SK-N-SH (cell line): ENCODE results near the gene WIZ. TPM values are rescaled to one million over a fixed set of nuclear protein-coding genes. Genes with fewer than 3 reads are reported as not detected.

ENCODE experiments used
- CTCF ChIA-PET: fragments of 300-600, 350-600 bp; formaldehyde crosslinking; extraction: SDS; loops from one replicate; lab custom pipeline; 2021; lab: Yijun Ruan, JAX
- POLR2A ChIA-PET: fragments of 350-600 bp; sonication (Branson Sonifier 250); formaldehyde crosslinking; extraction: SDS; loops from one replicate; lab custom pipeline; 2020; ENCODE audit warnings: antibody characterized with exemption, inconsistent platforms; lab: Yijun Ruan, JAX
- DNase-seq: peaks from one replicate; pipeline ENCODE4 v3.0.0; 2012
- H2AFZ ChIP-seq: fragments of 200-600 bp; sonication (generic); 2 replicates; pipeline ENCODE4 v1.8.1; 2016; ENCODE audit warnings: antibody characterized with exemption, mild to moderate bottlenecking, low read depth
- H3F3A ChIP-seq: fragments of 200-600 bp; sonication (generic); replicated peaks from 2 replicates; pipeline ENCODE3; 2016; ENCODE audit warnings: antibody characterized with exemption, mild to moderate bottlenecking; ENCODE audit not compliant: insufficient read depth
- H3K27ac ChIP-seq, 2 experiments: fragments of 200-500 bp in 1 of 2; fragments of 200-600 bp in 1 of 2; sonication (Bioruptor generic) in 1 of 2; sonication (generic), shearing (Covaris generic) in 1 of 2; 2 replicates each; pipeline versions ENCODE4 v1.5.1 to v1.6.1; 2014 to 2016; ENCODE audit warnings: low read depth in 2 of 2, inconsistent platforms in 1 of 2, low read length in 1 of 2, mild to moderate bottlenecking in 1 of 2, mixed read lengths in 1 of 2
- H3K27me3 ChIP-seq: fragments of 200-600 bp; sonication (generic), shearing (Covaris generic); 2 replicates; pipeline ENCODE4 v1.6.1; 2016; ENCODE audit warnings: mixed run types; ENCODE audit not compliant: insufficient read depth
- H3K36me3 ChIP-seq, 2 experiments: fragments of 200-500 bp in 1 of 2; fragments of 200-600 bp in 1 of 2; sonication (Bioruptor generic) in 1 of 2; sonication (generic) in 1 of 2; replicated peaks in 1 of 2; 2 replicates each; pipeline versions ENCODE3 to v1.5.1; 2014 to 2016; ENCODE audit warnings: low read length in 1 of 2, mild to moderate bottlenecking in 1 of 2; ENCODE audit not compliant: insufficient read depth in 2 of 2, control insufficient read depth in 1 of 2
- H3K4me1 ChIP-seq, 2 experiments: fragments of 200-500 bp in 1 of 2; fragments of 200-600 bp in 1 of 2; sonication (Bioruptor generic) in 1 of 2; sonication (generic), shearing (Covaris generic) in 1 of 2; 2 replicates each; pipeline versions ENCODE4 v1.5.1 to v1.6.1; 2014 to 2016; ENCODE audit warnings: low read depth in 1 of 2, low read length in 1 of 2, mixed run types in 1 of 2; ENCODE audit not compliant: insufficient read depth in 2 of 2, control insufficient read depth in 1 of 2
- H3K4me2 ChIP-seq: fragments of 200-600 bp; sonication (generic), shearing (Covaris generic); 2 replicates; pipeline ENCODE4 v1.6.1; 2017; ENCODE audit warnings: mixed run types
- H3K4me3 ChIP-seq, 2 experiments: fragments of 200-500 bp in 1 of 2; fragments of 200-600 bp in 1 of 2; sonication (Bioruptor generic) in 1 of 2; sonication (generic), shearing (Covaris generic) in 1 of 2; 2 replicates each; pipeline versions ENCODE4 v1.5.1 to v1.8.1; 2014 to 2016; ENCODE audit warnings: low read depth in 2 of 2, inconsistent platforms in 1 of 2, low read length in 1 of 2, mild to moderate bottlenecking in 1 of 2, mixed read lengths in 1 of 2, moderate library complexity in 1 of 2
- H3K79me2 ChIP-seq: fragments of 200-600 bp; sonication (generic); 2 replicates; pipeline ENCODE4 v1.8.1; 2017; ENCODE audit warnings: mild to moderate bottlenecking; ENCODE audit not compliant: insufficient read depth
- H3K9ac ChIP-seq: fragments of 200-600 bp; sonication (generic); 2 replicates; pipeline ENCODE4 v1.6.1; 2017; ENCODE audit warnings: mixed run types
- H3K9me2 ChIP-seq: fragments of 200-600 bp; sonication (generic); 2 replicates; pipeline ENCODE4 v1.6.1; 2017; ENCODE audit warnings: mixed run types
- H3K9me3 ChIP-seq: fragments of 200-600 bp; sonication (generic); 2 replicates; pipeline ENCODE4 v1.6.1; 2017; ENCODE audit warnings: mixed run types, mild to moderate bottlenecking, moderate library complexity
- H4K20me1 ChIP-seq: fragments of 200-600 bp; sonication (generic); 2 replicates; pipeline ENCODE4 v1.6.1; 2017; ENCODE audit warnings: mild to moderate bottlenecking, mixed run types; ENCODE audit not compliant: insufficient read depth
- EZH2phosphoT487 ChIP-seq: fragments of 200-600 bp; sonication (generic); IDR thresholded peaks from 2 replicates; pipeline ENCODE4 v1.6.1; 2017; ENCODE audit warnings: low read depth, mixed run types, mild to moderate bottlenecking, antibody characterized with exemption, moderate library complexity, borderline replicate concordance
- GABPA ChIP-seq: IDR thresholded peaks from 2 replicates; pipeline ENCODE4 v1.4.0; 2012; ENCODE audit warnings: low read depth, mild to moderate bottlenecking
- JUND ChIP-seq: IDR thresholded peaks from 2 replicates; pipeline ENCODE4 v1.4.0; 2012
- MXI1 ChIP-seq: IDR thresholded peaks from 2 replicates; pipeline ENCODE4 v1.6.1; 2012; ENCODE audit warnings: mild to moderate bottlenecking, low read depth, low read length, improper control_type of control experiment
- PBX3 ChIP-seq: IDR thresholded peaks from 2 replicates; pipeline ENCODE4; 2012
- RCOR1 ChIP-seq: fragments of 150-350 bp; IDR thresholded peaks from 2 replicates; pipeline ENCODE4 v1.6.1; 2017; ENCODE audit warnings: antibody characterized with exemption, low read length
- RXRA ChIP-seq: IDR thresholded peaks from 2 replicates; pipeline ENCODE4 v1.4.0; 2012; ENCODE audit warnings: low read depth, mild to moderate bottlenecking, borderline replicate concordance
- SIN3A ChIP-seq: IDR thresholded peaks from 2 replicates; pipeline ENCODE4 v1.6.1; 2012; ENCODE audit warnings: low read depth, mild to moderate bottlenecking, low read length, moderate library complexity, borderline replicate concordance
- SMC3 ChIP-seq: IDR thresholded peaks from 2 replicates; pipeline ENCODE4 v1.6.1; 2012; ENCODE audit warnings: low read depth, low read length, improper control_type of control experiment
- TAF1 ChIP-seq: IDR thresholded peaks from 2 replicates; pipeline ENCODE4 v1.6.1; 2012; ENCODE audit warnings: low read depth, mild to moderate bottlenecking, low read length, moderate library complexity, borderline replicate concordance
- WGBS: methylation state at CpG from one replicate; pipeline ENCODE4 v1.1.6; 2017; ENCODE audit warnings: low lambda C conversion rate; 5-methylcytosine and 5-hydroxymethylcytosine counted together
- polyA plus RNA-seq, 3 experiments: library from polyadenylated mRNA; depleted of rRNA; stranded (reverse); fragments of >200 nt; gene quantifications; 2 replicates each; pipeline ENCODE4 v1.2.3, GENCODE V29; 2012

Gene WIZ
- polyA plus RNA-seq, 1 of the 3 experiments (the other 2 are of a cell fraction): 15.5 TPM

- H3K27me3 ChIP-seq: no peaks in the 10 kb centered on the region
- peaks cover 49% of the 10 kb centered on the region for H3K79me2 ChIP-seq
- no peak overlapping the region for H3K4me3 ChIP-seq
- CTCF ChIA-PET: no interaction called here
- H3F3A ChIP-seq: no peaks in the 10 kb centered on the region
- TF ChIP-seq TAF1: no peak
- TF ChIP-seq MXI1: no peak
- no peak for TF ChIP-seq SIN3A
- no peak for TF ChIP-seq PBX3
- TF ChIP-seq RXRA: no peak
- H3K36me3 ChIP-seq: peaks cover 5 to 74% of the 10 kb centered on the region in 2 experiments
- H2AFZ ChIP-seq: no peak overlapping the region
- DNase-seq: no peak
- no peak overlapping the region for H3K27ac ChIP-seq
- POLR2A ChIA-PET: interaction anchor here (1.6 kb wide), 1 partner anchor 21 kb away, joined by 5 read pairs; the partner anchor contains the start of gene AKAP8
- peaks cover 50% of the 10 kb centered on the region for H4K20me1 ChIP-seq
- no peaks in the 10 kb centered on the region for H3K9me3 ChIP-seq
- no peak overlapping the region for H3K9ac ChIP-seq
- WGBS: 97% methylated on average over 9 of the region's 29 CpGs
- no peak overlapping the region for H3K4me2 ChIP-seq
- H3K4me1 ChIP-seq: no peaks in the 10 kb centered on the region; a peak in 1 of 4 replicates
- no peaks in the 10 kb centered on the region for H3K9me2 ChIP-seq
These were observed 49.0 kb downstream of the WIZ start for GRCh38 chr19:15400521-15401396.

GRCh38 chr19:15399635-15400034, 50.1 kb downstream of the WIZ start:
- Histone ChIP-seq H2AFZ (no peak overlapping the region), H4K20me1 (peaks cover 39% of the 10 kb centered on the region), H3K9ac (no peak overlapping the region), H3K9me2 (no peaks in the 10 kb centered on the region), H3K4me3 (no peak overlapping the region), H3K9me3 (no peaks in the 10 kb centered on the region), H3K4me2 (no peak overlapping the region), H3K36me3 (peaks cover 12 to 74% of the 10 kb centered on the region in 2 experiments), H3K79me2 (peaks cover 38% of the 10 kb centered on the region), H3K27me3 (no peaks in the 10 kb centered on the region), H3F3A (peaks cover 5% of the 10 kb centered on the region), H3K4me1 (no peaks in the 10 kb centered on the region; a peak in 1 of 4 replicates), H3K27ac (no peak overlapping the region)
- WGBS: 96% methylated on average over 12 of the region's 14 CpGs
- POLR2A ChIA-PET: interaction anchor here (1.6 kb wide), 1 partner anchor 20 kb away, joined by 5 read pairs; the partner anchor contains the start of gene AKAP8
- peak; percentile 16 for DNase-seq
- CTCF ChIA-PET: no interaction called here
- TF ChIP-seq TAF1 (no peak), MXI1 (no peak), SIN3A (no peak), SMC3 (no peak), GABPA (no peak), JUND (no peak), RCOR1 (no peak), EZH2phosphoT487 (no peak)
- TF ChIP-seq, all 33 proteins: peak for 0
